LNCAP (cell line): ENCODE data around the gene TMIGD2.

Experiments used
- CTCF ChIP-seq: fragments of 450-650 bp; IDR thresholded peaks from 2 replicates; pipeline ENCODE4 v1.5.1; 2017; ENCODE audit warnings: mild to moderate bottlenecking

Gene TMIGD2

GRCh38 chr19:4320419-4320818, 18.2 kb upstream of the TMIGD2 start:
- no peak for TF ChIP-seq CTCF

- no peak for TF ChIP-seq CTCF
Observed at GRCh38 chr19:4319067-4319718, 17.0 kb upstream of the TMIGD2 start.

- no peak for TF ChIP-seq CTCF
Observed at GRCh38 chr19:4318460-4318859, 16.3 kb upstream of the TMIGD2 start.

- TF ChIP-seq CTCF: no peak
Observed at GRCh38 chr19:4316956-4317355, 14.8 kb upstream of the TMIGD2 start.

- TF ChIP-seq CTCF: no peak
Observed at GRCh38 chr19:4313847-4314490, 11.8 kb upstream of the TMIGD2 start.

- no peak for TF ChIP-seq CTCF
Observed at GRCh38 chr19:4310247-4311121, 8.3 kb upstream of the TMIGD2 start.

GRCh38 chr19:4305659-4306058, 3.5 kb upstream of the TMIGD2 start:
- TF ChIP-seq CTCF: no peak
